NT2/D1 (cell line): Measurements from ENCODE around the gene FEZ2.

Experiments
- SUZ12 ChIP-seq: IDR thresholded peaks from 2 replicates; pipeline ENCODE4 v1.6.1; 2011; ENCODE audit not compliant: insufficient read length, insufficient read depth; ENCODE audit errors: extremely low read depth
- YY1 ChIP-seq: IDR thresholded peaks from 2 replicates; pipeline ENCODE4 v1.6.1; 2011; ENCODE audit not compliant: insufficient read length, insufficient read depth
- ZNF274 ChIP-seq: IDR thresholded peaks from 2 replicates; pipeline ENCODE4 v1.6.1; 2011; ENCODE audit warnings: mild to moderate bottlenecking, low read depth, low read length

DNA sequence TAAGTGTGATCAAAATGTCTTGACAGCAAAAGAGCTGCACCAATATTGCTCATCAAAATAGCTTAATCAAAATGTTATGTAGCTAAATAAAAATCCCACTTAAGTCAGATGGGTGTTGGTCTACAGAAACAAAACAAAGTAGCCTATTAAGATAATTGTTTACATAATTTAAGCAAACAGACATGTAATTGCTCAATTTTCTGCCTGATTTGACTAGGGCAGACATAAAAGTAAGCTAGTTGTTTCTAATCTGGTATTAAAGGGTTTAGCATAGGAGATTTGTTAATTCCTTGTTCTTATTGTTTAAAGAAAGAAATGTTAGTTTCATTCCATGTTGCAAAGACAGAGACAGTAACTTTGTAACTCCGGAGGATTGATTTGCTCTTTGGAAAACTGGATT lies 11.5 kb upstream of the FEZ2 start:
- TF ChIP-seq SUZ12 (no peak), YY1 (no peak), ZNF274 (no peak)
